Subcutaneous abdominal adipose tissue (tissue), 5 donors: Measurements from ENCODE around the gene PTX4.
A peak's percentile ranks its signal among the peaks of the same experiment; 100 is the strongest.
"Not testable (repeated sequence)": the region's sequence is repeated elsewhere in the genome, so short reads cannot be mapped to it uniquely, and the experiment has no call there.

ENCODE experiments used
- H3K27ac ChIP-seq: one replicate; pipeline ENCODE4 v1.7.0; 2013; ENCODE audit warnings: low read depth, mild to moderate bottlenecking, inconsistent platforms, low read length, moderate library complexity
- H3K27me3 ChIP-seq, 5 donors: one replicate each; pipeline ENCODE4 v1.7.0; 2013; ENCODE audit warnings: low read length in 5 of 5, inconsistent platforms in 1 of 5; ENCODE audit not compliant: control insufficient read depth in 5 of 5, insufficient read depth in 4 of 5
- H3K36me3 ChIP-seq, 5 donors: one replicate each; pipeline ENCODE4 v1.7.0; 2013; ENCODE audit warnings: low read length in 5 of 5; ENCODE audit not compliant: control insufficient read depth in 5 of 5, insufficient read depth in 5 of 5
- H3K4me1 ChIP-seq, 5 donors: one replicate each; pipeline ENCODE4 v1.7.0; 2013; ENCODE audit warnings: low read length in 5 of 5, mild to moderate bottlenecking in 3 of 5, moderate library complexity in 1 of 5; ENCODE audit not compliant: control insufficient read depth in 5 of 5, insufficient read depth in 5 of 5
- H3K4me3 ChIP-seq, 5 donors: one replicate each; pipeline ENCODE4 v1.7.0; 2013; ENCODE audit warnings: low read length in 5 of 5, low read depth in 1 of 5
- H3K9ac ChIP-seq, 5 donors: one replicate each; pipeline ENCODE4 v1.7.0; 2013; ENCODE audit warnings: low read length in 5 of 5, mild to moderate bottlenecking in 4 of 5, moderate library complexity in 3 of 5
- H3K9me3 ChIP-seq, 5 donors: one replicate each; pipeline ENCODE4 v1.7.0; 2013; ENCODE audit warnings: low read length in 5 of 5; ENCODE audit not compliant: control insufficient read depth in 5 of 5
- donor health status: healthy.
- donor health status: healthy.
- donor health status: healthy.
- donor health status: healthy.
- donor health status: healthy.

PTX4 gene

DNA sequence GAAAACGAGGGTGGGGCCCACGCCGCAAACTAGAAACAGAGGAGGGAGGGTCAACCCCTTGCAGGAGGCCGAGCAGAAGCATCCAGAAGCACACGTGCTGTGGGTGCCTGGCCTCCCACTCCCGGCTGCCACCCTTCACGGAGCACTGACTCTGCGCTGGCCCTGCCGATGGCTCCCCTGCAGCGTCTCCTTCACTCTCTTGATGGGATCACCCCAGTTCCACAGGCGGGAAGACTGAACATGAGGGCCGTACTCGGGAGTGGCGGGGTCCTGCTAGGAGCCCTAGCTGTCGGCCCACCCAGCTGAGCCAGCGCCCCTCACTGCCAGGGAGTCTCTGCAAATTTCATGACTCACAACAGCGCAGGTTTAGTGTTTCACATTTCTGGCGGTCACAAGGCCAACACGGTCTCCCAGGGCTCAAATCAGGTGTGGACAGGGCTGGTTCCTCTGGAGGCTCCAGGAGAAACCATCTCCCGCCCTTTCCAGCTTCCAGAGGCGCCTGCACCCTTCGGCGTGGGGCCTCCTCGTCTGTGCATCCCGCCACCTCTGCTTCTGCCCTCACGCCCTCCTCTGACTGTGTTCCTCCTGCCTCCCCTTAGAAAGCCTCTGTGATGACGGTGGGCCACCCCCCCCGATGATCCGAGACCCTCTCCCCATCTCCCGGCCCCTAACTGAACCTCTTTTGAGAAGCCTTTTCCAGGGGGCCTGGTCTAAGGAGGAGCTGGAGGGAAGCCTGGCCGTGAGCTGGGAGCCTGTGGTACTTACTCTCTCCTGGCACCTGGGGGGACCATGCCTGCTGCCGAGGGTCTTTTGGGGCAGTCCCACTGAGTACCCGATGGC lies 2.0 kb downstream of the PTX4 start:
- H3K36me3 ChIP-seq, result no peaks in the 10 kb centered on the region
- no peak overlapping the region for H3K27ac ChIP-seq
- no peak overlapping the region for H3K4me3 ChIP-seq
- H3K27me3 ChIP-seq, result peaks cover 0 to 8% (median 0%) of the 10 kb centered on the region in 5 donors
- no peaks in the 10 kb centered on the region for H3K4me1 ChIP-seq
- H3K9ac ChIP-seq, result no peak overlapping the region
- H3K9me3 ChIP-seq, result no peaks in the 10 kb centered on the region

DNA sequence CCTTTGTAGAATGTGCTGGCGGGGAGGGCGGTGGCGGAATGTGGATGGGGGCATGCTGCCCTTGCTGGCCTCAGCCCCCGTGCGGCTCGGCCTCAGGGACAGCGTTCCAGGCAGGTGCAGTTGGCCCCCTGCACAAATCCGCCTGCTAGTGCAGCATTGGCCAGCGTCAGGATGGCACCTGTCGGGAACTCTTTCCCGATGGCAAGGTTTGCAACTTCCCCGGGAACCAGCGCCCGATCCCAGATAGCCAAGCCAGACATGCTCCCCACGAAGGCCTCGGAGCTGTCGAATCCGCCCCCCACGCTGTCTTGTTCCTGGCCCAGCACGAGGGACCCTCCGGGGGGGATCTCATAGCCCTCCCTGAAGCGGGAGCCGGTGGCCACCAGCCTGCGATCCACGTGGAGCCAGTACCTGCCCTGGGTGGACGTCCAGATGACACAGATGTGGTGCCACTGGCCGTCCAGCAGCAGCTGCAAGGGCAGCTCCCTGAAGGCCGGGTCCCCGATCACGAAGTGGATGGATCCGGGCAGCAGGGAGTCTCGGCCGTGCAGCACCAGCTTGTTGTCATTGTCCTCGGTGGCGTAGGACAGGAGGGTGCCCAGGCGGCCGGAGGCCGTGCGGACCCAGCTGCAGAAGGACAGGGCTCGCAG lies 2.8 kb downstream of the PTX4 start:
- no peaks in the 10 kb centered on the region for H3K36me3 ChIP-seq
- no peaks in the 10 kb centered on the region for H3K4me1 ChIP-seq
- peaks cover 0 to 8% (median 0%) of the 10 kb centered on the region in 5 donors for H3K27me3 ChIP-seq
- no peak overlapping the region for H3K9ac ChIP-seq
- H3K4me3 ChIP-seq, result no peak overlapping the region
- H3K9me3 ChIP-seq, result peaks cover 0 to 2% (median 0%) of the 10 kb centered on the region in 5 donors
- H3K27ac ChIP-seq, result no peak overlapping the region

DNA sequence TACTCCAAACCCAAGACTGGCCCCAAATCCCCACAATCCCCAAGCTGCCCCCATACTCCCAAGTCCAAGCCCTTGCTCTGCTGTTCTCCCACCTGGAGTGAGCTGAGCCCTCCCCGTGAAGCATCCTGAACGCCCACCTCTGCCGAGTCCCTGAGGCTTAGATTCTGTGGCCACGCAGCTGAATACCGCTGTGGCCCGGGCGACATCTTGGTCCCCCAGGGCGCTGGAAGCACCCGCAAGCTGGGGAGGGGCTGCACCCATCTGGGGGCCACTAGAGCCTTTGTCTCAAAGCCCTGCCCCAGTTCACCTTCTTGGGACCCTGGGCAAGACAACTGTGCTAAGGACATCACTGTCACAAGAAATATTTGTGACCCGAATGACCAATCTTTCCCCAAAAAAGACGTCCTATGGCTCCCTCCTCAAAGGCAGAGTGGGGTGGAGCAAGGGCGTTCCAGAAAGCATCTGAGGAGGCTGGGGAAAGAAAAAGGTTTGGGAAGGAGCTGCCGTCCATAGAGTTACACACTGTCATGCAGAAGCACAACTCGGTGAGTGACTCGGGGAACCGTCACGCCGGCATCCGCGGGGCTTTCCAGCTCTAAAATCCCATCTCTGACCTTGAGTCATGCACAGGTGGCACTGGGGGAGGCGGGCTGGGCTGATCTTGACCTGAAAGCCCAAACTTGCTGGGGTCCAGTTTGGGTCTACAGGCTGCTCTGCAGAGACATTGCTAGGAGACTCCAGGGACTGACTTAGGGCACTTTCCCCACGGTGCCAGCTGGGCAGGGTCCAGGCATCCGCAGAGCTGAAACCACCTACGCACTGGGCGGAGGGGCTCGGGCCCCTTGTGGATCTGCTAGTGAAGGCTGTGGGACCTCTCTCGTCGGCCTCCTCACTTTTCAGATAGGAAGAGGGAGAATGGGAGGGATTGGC lies 6.6 kb downstream of the PTX4 start:
- Histone ChIP-seq H3K4me3 (no peak overlapping the region), H3K36me3 (no peaks in the 10 kb centered on the region), H3K9me3 (peaks cover 0 to 2% (median 0%) of the 10 kb centered on the region in 5 donors), H3K9ac (no peak overlapping the region), H3K27me3 (peaks cover 0 to 4% (median 0%) of the 10 kb centered on the region in 5 donors), H3K27ac (no peak overlapping the region), H3K4me1 (no peaks in the 10 kb centered on the region)

DNA sequence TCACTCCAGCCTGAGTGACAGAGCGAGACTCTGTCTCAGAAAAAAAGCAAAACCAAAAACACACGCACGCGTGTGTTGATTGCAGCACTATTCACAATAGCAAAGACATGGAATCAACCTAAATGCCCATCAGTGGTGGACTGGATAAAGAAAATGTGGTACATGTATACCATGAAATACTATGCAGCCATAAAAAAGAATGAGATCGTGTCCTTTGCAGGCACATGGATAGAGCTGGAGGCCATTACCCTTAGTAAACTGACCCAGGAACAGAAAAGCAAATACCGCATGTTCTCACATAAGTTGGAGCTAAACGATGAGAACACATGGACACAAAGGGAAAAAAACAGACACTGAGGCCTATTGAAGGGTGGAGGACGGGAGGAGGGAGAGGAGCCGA lies 9.8 kb downstream of the PTX4 start:
- H3K4me1 ChIP-seq, result peaks cover 4 to 16% (median 15%) of the 10 kb centered on the region in 5 donors
- not testable (repeated sequence) for H3K36me3 ChIP-seq, H3K9ac ChIP-seq

DNA sequence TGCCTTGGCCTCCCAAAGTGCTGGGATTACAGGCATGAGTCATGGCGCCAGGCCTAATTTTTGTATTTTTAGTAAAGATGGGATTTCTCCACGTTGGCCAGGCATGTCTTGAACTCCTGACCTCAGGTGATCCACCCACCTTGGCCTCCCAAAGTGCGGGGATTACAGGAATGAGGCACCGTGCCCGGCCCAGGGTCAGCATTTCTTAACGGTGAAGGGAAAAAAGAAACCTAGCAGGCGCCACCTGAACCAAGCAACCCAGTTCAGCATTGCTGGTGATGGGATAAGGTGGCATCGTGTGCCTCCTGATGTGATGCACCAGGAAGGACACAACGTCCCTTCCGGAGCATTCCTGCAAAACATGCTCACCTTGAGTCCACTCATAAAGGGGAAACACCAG lies 11.7 kb downstream of the PTX4 start:
- no peak overlapping the region for H3K9ac ChIP-seq
- peaks cover 0 to 2% (median 0%) of the 10 kb centered on the region in 5 donors for H3K9me3 ChIP-seq
- H3K4me1 ChIP-seq, result peaks cover 4 to 30% (median 24%) of the 10 kb centered on the region in 5 donors
- no peaks in the 10 kb centered on the region for H3K36me3 ChIP-seq
- H3K27ac ChIP-seq, result no peak overlapping the region
- H3K27me3 ChIP-seq, result no peaks in the 10 kb centered on the region
- no peak overlapping the region for H3K4me3 ChIP-seq

More for the DNA sequence above, 9.8 kb downstream of the PTX4 start:
- H3K9me3 ChIP-seq, H3K4me3 ChIP-seq, H3K27ac ChIP-seq, H3K27me3 ChIP-seq: not testable (repeated sequence)

DNA sequence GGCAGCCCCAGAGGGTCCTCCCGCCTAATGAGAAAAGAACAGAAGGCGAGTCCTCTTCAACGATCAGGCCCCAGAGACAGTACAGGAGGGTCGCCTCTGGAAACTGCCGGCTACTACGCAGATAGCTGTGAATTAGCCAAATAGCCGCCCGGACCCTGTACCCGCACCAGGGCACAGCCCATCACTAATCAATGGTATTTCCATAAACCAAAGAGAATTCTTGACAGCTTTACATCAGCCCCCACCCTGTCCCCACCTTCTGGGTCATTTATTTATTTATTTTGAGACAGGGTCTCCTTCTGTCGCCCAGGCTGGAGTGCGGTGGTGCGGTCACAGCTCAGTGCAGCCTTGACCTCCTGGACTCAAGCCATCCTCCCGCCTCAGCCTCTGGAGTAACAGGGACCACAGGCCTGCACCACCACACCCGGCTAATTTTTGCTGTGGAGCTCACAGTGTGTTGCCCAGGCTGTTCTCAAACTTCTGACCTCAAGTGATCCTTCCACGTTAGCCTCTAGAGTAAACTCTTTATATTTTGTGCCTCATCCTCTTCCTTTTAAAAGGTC lies 13.1 kb downstream of the PTX4 start:
- Histone ChIP-seq H3K36me3 (no peaks in the 10 kb centered on the region), H3K4me3 (peak overlapping the region; percentile 72 to 85 (median 74)), H3K27ac (peak overlapping the region; percentile 82), H3K9me3 (no peaks in the 10 kb centered on the region), H3K27me3 (no peaks in the 10 kb centered on the region), H3K4me1 (peaks cover 7 to 44% (median 30%) of the 10 kb centered on the region in 5 donors), H3K9ac (peak overlapping the region; percentile 56 to 97 (median 96))

DNA sequence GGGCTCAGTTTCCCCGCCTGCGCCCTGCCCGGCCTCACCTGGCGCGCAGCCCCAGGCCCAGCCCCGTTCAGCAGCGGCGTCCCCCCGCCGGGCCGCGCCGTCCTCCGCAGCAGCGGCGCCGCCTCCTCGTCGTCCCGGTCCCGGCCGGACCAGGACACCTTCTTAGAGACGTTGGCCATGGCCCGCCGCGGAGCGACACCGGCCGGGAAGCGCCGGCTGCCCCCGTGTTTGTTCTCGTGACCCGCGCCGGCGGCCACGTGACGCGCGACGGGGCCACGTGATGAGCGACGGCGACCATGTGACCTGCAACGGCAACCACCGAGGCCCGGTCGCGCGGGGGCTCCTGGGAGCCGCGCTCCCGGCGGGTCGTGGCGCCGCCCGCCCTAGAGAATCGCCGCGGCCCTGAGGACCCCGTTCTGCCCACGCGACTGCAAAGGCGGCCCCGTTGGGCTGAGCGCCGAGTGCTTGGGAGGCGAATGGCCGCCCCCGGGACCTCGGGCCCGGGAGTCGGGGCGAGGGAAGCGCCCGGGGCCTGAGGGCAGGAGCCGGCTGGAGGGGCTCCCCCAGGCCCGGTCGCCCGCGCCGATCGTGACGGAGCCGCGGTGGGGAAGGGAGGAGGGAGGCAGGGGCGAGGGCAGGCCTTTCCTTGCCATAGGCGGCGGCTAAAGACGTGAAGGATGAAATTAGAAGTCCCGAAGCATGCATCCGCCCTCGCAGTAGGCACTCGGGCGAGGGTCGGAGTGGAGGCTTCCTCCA lies 13.8 kb downstream of the PTX4 start, which contains the start of gene CLCN7:
Gene CLCN7 (minus strand): TSS at position 233 of the 756 bp plus-strand sequence. CDS start 54 bp downstream, at position 179.
- H3K4me3 ChIP-seq, result peak within 1 kb of the TSS; percentile 72 to 85 (median 74)
- H3K36me3 ChIP-seq, result no peaks in the 10 kb centered on the region
- no peaks in the 10 kb centered on the region for H3K27me3 ChIP-seq
- peaks cover 7 to 51% (median 36%) of the 10 kb centered on the region in 5 donors for H3K4me1 ChIP-seq
- H3K9me3 ChIP-seq, result no peaks in the 10 kb centered on the region
- peak within 1 kb of the TSS; percentile 71 to 97 (median 96) for H3K9ac ChIP-seq
- peak within 1 kb of the TSS; percentile 82 for H3K27ac ChIP-seq

DNA sequence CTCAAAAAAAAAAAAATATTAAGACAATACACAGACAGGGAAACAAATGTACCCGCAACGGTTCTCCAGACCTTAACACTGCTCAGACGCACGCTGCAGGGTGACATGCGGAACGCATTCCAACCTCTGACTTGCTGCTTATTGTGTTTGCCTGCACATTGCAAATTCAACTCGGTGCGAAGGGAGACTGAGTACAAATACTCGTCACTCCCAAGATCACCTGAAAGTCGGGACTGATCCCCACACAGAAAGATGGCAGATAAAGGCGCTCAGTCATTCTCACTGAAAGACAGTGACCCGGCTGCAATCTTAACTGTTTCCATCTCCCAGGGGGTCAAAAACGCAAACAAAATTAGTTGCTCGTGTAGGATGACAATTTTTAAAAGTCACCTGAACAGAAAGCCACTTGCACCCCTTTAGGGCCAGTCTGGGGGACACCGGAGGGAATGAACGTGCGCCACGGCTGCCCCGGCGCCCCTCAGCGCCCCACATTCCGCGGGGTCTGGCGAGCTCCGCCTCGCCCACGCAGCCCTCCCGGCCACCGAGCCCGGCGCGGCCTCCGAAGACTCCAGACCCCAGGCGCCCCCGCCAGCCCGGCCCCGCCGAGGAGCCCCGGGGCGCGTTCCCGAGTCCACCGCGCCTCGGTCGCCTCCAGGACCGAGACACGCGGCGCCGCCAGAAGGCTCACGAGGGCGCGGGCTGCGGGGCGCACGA lies 14.5 kb downstream of the PTX4 start:
- H3K4me1 ChIP-seq, result peaks cover 7 to 57% (median 40%) of the 10 kb centered on the region in 5 donors
- no peaks in the 10 kb centered on the region for H3K27me3 ChIP-seq
- peak overlapping the region; percentile 82 for H3K27ac ChIP-seq
- H3K4me3 ChIP-seq, result peak overlapping the region; percentile 72 to 85 (median 74)
- H3K9me3 ChIP-seq, result no peaks in the 10 kb centered on the region
- H3K9ac ChIP-seq, result peak overlapping the region; percentile 71 to 97 (median 77)
- no peaks in the 10 kb centered on the region for H3K36me3 ChIP-seq
